Activated B cell treated with CpG ODN at 0.5 μM for 24 hours (primary cell): ENCODE measurements around the gene THEM4. TPM values are rescaled to one million over a fixed set of nuclear protein-coding genes. Genes with fewer than 3 reads are reported as not detected.
"Not testable (repeated sequence)": the region's sequence is repeated elsewhere in the genome, so short reads cannot be mapped to it uniquely, and the experiment has no call there.

Experiments used
- ATAC-seq: fragments of 200-7000 bp; cut with Tn5 transposase; one replicate; pipeline ENCODE4 v1.10.0; 2021; ENCODE audit warnings: low read depth, mild to moderate bottlenecking, moderate library complexity
- CTCF ChIA-PET: fragments of 350-600 bp; sonication (Branson Sonifier 250); formaldehyde crosslinking; loops from one replicate; lab custom pipeline; 2021; ENCODE audit warnings: antibody characterized with exemption; lab: Charles Lee
- POLR2A ChIA-PET: fragments of 350-600 bp; sonication (Branson Sonifier 250); formaldehyde crosslinking; loops from one replicate; lab custom pipeline; 2021; ENCODE audit warnings: antibody characterized with exemption; lab: Charles Lee
- DNase-seq: peaks from one replicate; pipeline ENCODE4 v3.0.0; 2022
- H3K27ac Mint-ChIP-seq: one replicate; pipeline ENCODE4 v1.8.0; 2020; ENCODE audit warnings: mixed read lengths
- H3K27me3 Mint-ChIP-seq: one replicate; pipeline ENCODE4 v1.8.0; 2021; ENCODE audit warnings: mixed read lengths
- H3K36me3 Mint-ChIP-seq: one replicate; pipeline ENCODE4 v1.8.0; 2021; ENCODE audit warnings: low read depth, mixed read lengths
- H3K4me1 Mint-ChIP-seq: one replicate; pipeline ENCODE4 v1.8.0; 2021; ENCODE audit warnings: mixed read lengths
- H3K4me3 Mint-ChIP-seq: one replicate; pipeline ENCODE4 v1.8.0; 2020; ENCODE audit warnings: mild to moderate bottlenecking, mixed read lengths
- H3K9me3 Mint-ChIP-seq: one replicate; pipeline ENCODE4 v1.8.0; 2020; ENCODE audit warnings: mixed read lengths
- intact Hi-C: fragments of 100-400 bp; cut with micrococcal nuclease; formaldehyde crosslinking; loops from one replicate; pipeline ENCODE4 v1.15.1; 2024
- total RNA-seq: library from RNA; stranded (reverse); gene quantifications from 2 replicates; pipeline ENCODE4 v1.2.3, GENCODE V29; 2022
- TF ChIP-seq, protein P1 (sequence below): fragments of 200-600 bp; IDR thresholded peaks from one replicate; pipeline ENCODE4 v1.8.0; 2022; ENCODE audit warnings: antibody characterized with exemption, mild to moderate bottlenecking

Gene THEM4
- total RNA-seq, 1 donor from 2014 or later = 22.8 TPM

DNA sequence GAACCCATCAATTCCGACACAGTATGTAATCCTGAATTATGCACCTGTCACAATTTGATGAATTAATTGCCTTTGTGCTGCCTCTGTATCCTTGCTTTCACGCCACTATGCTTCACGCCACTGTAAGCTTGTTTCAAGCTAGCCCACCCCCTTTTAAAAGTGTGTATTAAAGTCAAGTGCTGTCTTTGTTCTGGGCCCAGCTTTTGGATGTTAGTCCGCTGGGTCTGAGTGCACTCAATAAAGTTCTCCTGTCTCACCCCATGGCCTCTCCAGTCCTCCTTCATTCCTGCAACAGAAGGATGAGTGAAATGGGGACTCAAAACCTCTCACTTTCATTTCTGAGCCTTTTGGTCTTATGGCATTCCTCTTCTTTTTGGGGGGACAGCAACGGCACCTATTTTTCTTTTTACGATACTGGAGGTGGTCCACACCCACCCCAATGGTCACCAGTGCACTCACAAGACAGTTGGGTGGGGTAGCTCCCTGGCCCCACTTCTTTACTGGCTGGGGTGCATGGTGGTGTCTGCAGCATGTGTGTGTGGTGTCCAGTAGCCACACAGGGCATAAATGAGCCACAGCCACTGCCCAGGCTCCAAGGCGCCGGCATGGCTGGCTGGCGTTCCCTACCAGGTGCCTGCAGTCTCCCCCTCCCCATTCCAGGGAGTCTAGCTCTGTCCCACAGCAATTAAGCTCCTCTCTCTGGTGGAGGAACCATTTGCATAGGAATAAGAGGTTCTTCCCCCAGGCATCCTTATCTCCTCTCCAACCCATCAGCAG is 1.8 kb downstream of the THEM4 start:
- peaks cover 30% of the 10 kb centered on the region for H3K36me3 Mint-ChIP-seq

DNA sequence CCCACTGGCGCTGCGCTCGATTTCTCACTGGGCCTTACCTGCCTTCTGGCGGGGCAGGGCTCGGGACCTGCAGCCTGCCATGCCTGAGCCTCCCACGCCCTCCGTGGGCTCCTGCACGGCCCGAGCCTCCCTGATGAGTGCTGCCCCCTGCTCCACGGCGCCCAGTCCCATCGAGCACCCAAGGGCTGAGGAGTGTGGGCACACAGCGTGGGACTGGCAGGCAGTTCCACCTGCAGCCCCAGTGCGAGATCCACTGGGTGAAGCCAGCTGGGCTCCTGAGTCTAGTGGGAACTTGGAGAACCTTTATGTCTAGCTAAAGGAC is 3.0 kb downstream of the THEM4 start:
- ATAC-seq, DNase-seq, CTCF ChIA-PET, H3K27me3 Mint-ChIP-seq, H3K4me3 Mint-ChIP-seq, POLR2A ChIA-PET, H3K27ac Mint-ChIP-seq, H3K9me3 Mint-ChIP-seq: not testable (repeated sequence)
- Mint-ChIP-seq H3K36me3 (peaks cover 37% of the 10 kb centered on the region), H3K4me1 (peaks cover 16% of the 10 kb centered on the region)
- intact Hi-C loops = loop anchor here (5.0 kb wide), 2 partner anchors 36 to 294 kb away; partner anchors contain the start of gene SNX27

More for the DNA sequence above, 1.8 kb downstream of the THEM4 start:
- ChIA-PET CTCF (interaction anchor here (1.2 to 3.2 kb wide), 4 partner anchors 89 to 94 kb away, joined by 4 to 26 read pairs (median 4); no protein-coding TSS in a partner anchor), POLR2A (no interaction called here)
- Mint-ChIP-seq H3K27ac (no peak overlapping the region), H3K27me3 (no peaks in the 10 kb centered on the region), H3K4me1 (peaks cover 16% of the 10 kb centered on the region), H3K9me3 (peaks cover 3% of the 10 kb centered on the region), H3K4me3 (no peak overlapping the region)
- ATAC-seq = no peak
- intact Hi-C loops = loop anchor here (5.0 kb wide), 2 partner anchors 35 to 295 kb away; partner anchors contain the start of gene SNX27
- TF ChIP-seq, protein P1, sequence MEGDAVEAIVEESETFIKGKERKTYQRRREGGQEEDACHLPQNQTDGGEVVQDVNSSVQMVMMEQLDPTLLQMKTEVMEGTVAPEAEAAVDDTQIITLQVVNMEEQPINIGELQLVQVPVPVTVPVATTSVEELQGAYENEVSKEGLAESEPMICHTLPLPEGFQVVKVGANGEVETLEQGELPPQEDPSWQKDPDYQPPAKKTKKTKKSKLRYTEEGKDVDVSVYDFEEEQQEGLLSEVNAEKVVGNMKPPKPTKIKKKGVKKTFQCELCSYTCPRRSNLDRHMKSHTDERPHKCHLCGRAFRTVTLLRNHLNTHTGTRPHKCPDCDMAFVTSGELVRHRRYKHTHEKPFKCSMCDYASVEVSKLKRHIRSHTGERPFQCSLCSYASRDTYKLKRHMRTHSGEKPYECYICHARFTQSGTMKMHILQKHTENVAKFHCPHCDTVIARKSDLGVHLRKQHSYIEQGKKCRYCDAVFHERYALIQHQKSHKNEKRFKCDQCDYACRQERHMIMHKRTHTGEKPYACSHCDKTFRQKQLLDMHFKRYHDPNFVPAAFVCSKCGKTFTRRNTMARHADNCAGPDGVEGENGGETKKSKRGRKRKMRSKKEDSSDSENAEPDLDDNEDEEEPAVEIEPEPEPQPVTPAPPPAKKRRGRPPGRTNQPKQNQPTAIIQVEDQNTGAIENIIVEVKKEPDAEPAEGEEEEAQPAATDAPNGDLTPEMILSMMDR = no peak
- no peak for DNase-seq

DNA sequence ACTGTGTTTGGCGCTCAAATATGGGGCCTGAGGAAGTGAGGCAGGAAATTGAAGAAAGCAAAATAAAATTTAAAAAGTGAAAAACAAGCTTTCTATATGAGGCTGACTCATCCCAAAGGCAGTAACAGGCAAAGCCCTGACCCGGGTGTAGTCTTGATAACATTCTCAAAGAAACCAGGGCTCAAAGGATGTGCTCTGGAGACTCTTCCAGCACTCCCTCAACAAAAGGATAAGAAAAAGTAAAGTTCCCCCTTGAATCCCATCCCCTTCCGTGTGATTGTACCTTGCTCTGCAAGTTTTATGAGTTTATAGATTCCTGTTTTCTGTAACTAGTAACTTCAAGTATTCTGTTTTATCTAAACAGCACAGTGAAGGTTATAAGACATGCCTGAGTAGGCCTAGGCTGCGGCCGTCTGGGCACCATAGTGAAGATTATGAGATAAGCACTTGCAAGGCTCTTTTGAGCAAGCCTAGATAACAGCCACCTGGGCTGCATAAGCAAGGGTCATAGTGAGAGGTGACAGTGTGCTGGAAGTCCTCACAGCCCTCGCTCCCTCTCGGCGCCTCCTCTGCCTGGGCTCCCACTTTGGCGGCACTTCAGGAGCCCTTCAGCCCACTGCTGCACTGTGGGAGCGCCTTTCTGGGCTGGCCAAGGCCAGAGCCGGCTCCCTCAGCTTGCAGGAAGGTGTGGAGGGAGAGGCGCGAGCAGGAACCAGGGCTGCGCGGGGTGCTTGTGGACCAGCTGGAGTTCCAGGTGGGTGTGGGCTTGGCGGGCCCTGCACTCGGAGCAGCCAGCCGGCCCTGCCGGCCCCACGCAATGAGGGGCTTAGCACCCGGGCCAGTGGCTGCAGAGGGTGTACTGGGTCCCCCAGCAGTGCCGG is 3.6 kb downstream of the THEM4 start:
- intact Hi-C loops = loop anchor here (5.0 kb wide), 2 partner anchors 37 to 293 kb away; partner anchors contain the start of gene SNX27
- POLR2A ChIA-PET, H3K9me3 Mint-ChIP-seq, H3K27me3 Mint-ChIP-seq, H3K27ac Mint-ChIP-seq, DNase-seq, H3K4me3 Mint-ChIP-seq, ATAC-seq: not testable (repeated sequence)
- CTCF ChIA-PET = interaction anchor here (1.1 kb wide), 1 partner anchor 90 kb away, joined by 5 read pairs; no protein-coding TSS in a partner anchor
- Mint-ChIP-seq H3K4me1 (peaks cover 16% of the 10 kb centered on the region), H3K36me3 (peaks cover 41% of the 10 kb centered on the region)

DNA sequence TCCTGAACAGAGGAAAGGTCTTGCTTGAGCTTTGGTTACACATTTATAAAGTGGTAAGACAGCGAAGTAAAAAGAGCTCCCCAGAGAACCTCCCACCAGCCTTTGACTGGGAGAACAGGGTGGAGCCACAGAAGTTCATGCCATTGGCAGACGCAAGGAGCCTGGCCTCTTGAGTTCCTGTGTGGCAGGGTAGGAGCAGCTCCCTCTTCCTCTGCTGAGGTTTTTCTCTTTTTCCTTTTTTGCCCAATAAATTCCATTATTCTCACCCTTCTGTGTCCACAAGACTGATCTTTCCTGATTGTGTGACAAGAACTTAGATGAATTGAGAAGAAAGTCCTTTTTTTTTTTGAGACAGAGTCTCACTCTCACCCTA is 4.3 kb downstream of the THEM4 start:
- Mint-ChIP-seq H3K4me3 (no peak overlapping the region), H3K4me1 (peaks cover 16% of the 10 kb centered on the region), H3K27ac (no peak overlapping the region), H3K36me3 (peaks cover 45% of the 10 kb centered on the region), H3K9me3 (peaks cover 13% of the 10 kb centered on the region), H3K27me3 (no peaks in the 10 kb centered on the region)
- ATAC-seq (no peak), DNase-seq (no peak)
- TF ChIP-seq, protein P1 = no peak
- ChIA-PET POLR2A (no interaction called here), CTCF (interaction anchor here (1.1 kb wide), 1 partner anchor 91 kb away, joined by 5 read pairs; no protein-coding TSS in a partner anchor)
- intact Hi-C loops = loop anchor here (5.0 kb wide), 2 partner anchors 37 to 293 kb away; partner anchors contain the start of gene SNX27

DNA sequence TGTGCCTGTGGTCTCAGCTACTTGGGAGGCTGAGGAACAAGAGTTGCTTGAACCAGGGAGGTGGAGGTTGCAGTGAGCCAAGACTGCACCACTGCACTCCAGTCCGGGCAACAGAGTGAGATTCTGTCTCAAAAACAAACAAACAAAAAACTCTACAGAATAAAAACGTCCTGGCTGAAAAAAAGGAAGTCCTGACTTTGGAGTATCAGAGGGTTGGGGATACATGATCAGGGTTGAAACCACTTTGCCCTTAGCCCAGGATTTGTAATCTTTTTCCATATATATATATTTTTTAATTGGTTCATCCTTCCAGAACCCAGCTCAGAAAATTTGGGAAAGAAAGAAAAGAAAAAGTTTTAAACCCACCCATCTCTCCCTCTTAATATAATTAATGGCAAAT is 6.5 kb downstream of the THEM4 start:
- DNase-seq = no peak
- intact Hi-C loops = no loop called here
- Mint-ChIP-seq H3K36me3 (peaks cover 49% of the 10 kb centered on the region), H3K4me3 (no peak overlapping the region), H3K27me3 (no peaks in the 10 kb centered on the region), H3K4me1 (peaks cover 2% of the 10 kb centered on the region), H3K9me3 (peaks cover 21% of the 10 kb centered on the region), H3K27ac (no peak overlapping the region)
- TF ChIP-seq, protein P1 = no peak
- CTCF ChIA-PET = no interaction called here
- POLR2A ChIA-PET = no interaction called here
- ATAC-seq = no peak

DNA sequence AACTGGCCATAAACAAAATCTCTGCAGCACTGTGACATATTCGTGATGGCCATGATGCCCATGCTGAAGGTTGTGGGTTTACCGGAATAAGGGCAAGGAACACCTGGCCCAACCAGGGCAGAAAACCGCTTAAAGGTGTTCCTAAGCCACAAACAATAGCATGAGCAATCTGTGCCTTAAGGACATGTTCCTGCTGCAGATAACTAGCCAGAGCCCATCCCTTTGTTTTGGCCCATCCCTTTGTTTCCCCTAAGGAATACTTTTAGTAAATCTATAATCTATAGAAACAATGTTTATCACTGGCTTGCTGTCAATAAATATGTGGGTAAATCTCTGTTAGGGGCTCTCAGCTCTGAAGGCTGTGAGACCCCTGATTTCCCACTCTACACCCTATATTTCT is 8.5 kb downstream of the THEM4 start:
- H3K27me3 Mint-ChIP-seq, POLR2A ChIA-PET, ATAC-seq, H3K4me3 Mint-ChIP-seq, intact Hi-C loops, H3K27ac Mint-ChIP-seq, DNase-seq, CTCF ChIA-PET, H3K4me1 Mint-ChIP-seq: not testable (repeated sequence)
- peaks cover 39% of the 10 kb centered on the region for H3K36me3 Mint-ChIP-seq
- H3K9me3 Mint-ChIP-seq = peaks cover 18% of the 10 kb centered on the region
